ENCODE measurements around the gene TBX18.

Gene TBX18

DNA sequence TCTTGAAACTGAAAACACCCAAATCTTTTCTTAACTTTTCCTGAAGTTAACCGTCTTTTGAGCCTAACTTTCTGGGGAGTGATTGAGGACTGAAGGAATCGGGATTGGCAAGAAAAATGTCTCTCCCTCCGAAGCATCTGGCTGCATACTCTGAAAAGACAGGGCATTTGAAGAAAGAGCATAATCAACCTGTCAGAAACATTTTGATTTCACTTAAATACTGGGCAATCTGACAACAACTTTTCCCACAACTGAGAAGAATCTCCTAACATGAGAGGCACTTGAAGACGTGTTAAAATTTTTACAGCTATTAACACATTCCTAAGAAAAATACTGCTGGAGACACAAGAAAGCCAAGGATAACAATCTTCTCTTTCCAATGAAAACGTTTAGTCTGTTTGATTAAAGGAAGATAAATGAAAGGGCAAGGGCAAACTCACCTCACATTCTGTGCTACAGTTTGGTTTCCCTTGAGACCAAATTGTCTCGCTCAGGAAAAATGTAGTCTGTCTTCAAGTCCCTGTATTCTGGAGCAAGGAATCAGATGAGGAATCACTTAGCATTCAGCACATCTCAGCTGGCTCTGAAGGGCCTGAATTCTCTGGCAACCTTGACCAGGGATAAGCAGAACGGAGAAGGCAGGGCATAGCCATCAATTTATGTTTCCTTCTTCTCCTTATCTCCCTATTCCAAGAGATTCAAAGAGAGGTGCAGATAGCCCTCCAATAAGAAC lies 76.1 kb downstream of the TBX18 start:
- no peak for FAIRE-seq
- DNase-seq (ENCODE audit: insufficient read length), result no peak
- TF ChIP-seq POLR2AphosphoS5 (IDR thresholded peaks at IDR 0.05; ENCODE audit: low read depth, low read length) (no peak), POLR2A (IDR thresholded peaks at IDR 0.05; ENCODE audit: low read depth, low read length) (no peak), TAF1 (IDR thresholded peaks at IDR 0.05; ENCODE audit: borderline replicate concordance, low read depth, low read length) (no peak)

DNA sequence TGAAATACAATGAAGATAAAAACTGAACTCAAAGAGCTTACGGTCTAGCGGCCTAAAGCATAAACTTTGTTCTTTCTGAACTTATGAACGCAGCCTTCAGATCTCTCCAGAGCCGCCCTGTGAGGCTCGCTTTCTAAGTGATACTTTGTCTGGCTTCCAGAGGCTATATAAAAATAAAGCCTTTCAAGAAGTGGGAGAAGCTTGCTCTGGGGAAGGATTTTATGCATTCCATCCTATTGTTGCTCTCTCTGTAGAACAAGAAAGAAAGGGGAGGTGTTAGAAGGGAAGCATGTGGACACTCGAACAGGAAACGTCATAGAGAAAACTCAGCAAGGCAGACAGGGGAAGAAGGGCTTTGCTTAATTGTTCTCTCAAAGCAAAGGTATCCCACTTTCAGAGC lies 77.0 kb downstream of the TBX18 start:
- FAIRE-seq, result no peak
- TF ChIP-seq POLR2AphosphoS5 (IDR thresholded peaks at IDR 0.05; ENCODE audit: low read depth, low read length) (no peak), POLR2A (IDR thresholded peaks at IDR 0.05; ENCODE audit: low read depth, low read length) (no peak), TAF1 (IDR thresholded peaks at IDR 0.05; ENCODE audit: borderline replicate concordance, low read depth, low read length) (no peak)
- no peak for DNase-seq (ENCODE audit: insufficient read length)

- TF ChIP-seq POLR2A (IDR thresholded peaks at IDR 0.05; ENCODE audit: low read depth, low read length) (no peak), POLR2AphosphoS5 (IDR thresholded peaks at IDR 0.05; ENCODE audit: low read depth, low read length) (no peak), TAF1 (IDR thresholded peaks at IDR 0.05; ENCODE audit: borderline replicate concordance, low read depth, low read length) (no peak)
- no peak for DNase-seq (ENCODE audit: insufficient read length)
- no peak for FAIRE-seq
These were observed 78.3 kb downstream of the TBX18 start for GRCh38 chr6:84685983-84686584.

GRCh38 chr6:84681693-84682326 lies 82.6 kb downstream of the TBX18 start:
- TF ChIP-seq POLR2A (IDR thresholded peaks at IDR 0.05; ENCODE audit: low read depth, low read length) (no peak), TAF1 (IDR thresholded peaks at IDR 0.05; ENCODE audit: borderline replicate concordance, low read depth, low read length) (no peak), POLR2AphosphoS5 (IDR thresholded peaks at IDR 0.05; ENCODE audit: low read depth, low read length) (no peak)

GRCh38 chr6:84675651-84676050 lies 88.7 kb downstream of the TBX18 start:
- TF ChIP-seq TAF1 (IDR thresholded peaks at IDR 0.05; ENCODE audit: borderline replicate concordance, low read depth, low read length), result no peak
- no peak for TF ChIP-seq POLR2A (IDR thresholded peaks at IDR 0.05; ENCODE audit: low read depth, low read length)
- no peak for TF ChIP-seq POLR2AphosphoS5 (IDR thresholded peaks at IDR 0.05; ENCODE audit: low read depth, low read length)
- no peak for DNase-seq (ENCODE audit: insufficient read length)
- FAIRE-seq, result no peak

More at GRCh38 chr6:84681693-84682326, 82.6 kb downstream of the TBX18 start:
- DNase-seq (ENCODE audit: insufficient read length), result no peak
- FAIRE-seq, result no peak

GRCh38 chr6:84674395-84674794 lies 90.0 kb downstream of the TBX18 start:
- TF ChIP-seq TAF1 (IDR thresholded peaks at IDR 0.05; ENCODE audit: borderline replicate concordance, low read depth, low read length) (no peak), POLR2AphosphoS5 (IDR thresholded peaks at IDR 0.05; ENCODE audit: low read depth, low read length) (no peak), POLR2A (IDR thresholded peaks at IDR 0.05; ENCODE audit: low read depth, low read length) (no peak)
- no peak for FAIRE-seq
- DNase-seq (ENCODE audit: insufficient read length), result no peak

GRCh38 chr6:84671183-84671582 lies 93.2 kb downstream of the TBX18 start:
- FAIRE-seq (no peak), DNase-seq (ENCODE audit: insufficient read length) (no peak)
- TF ChIP-seq POLR2A (IDR thresholded peaks at IDR 0.05; ENCODE audit: low read depth, low read length) (no peak), POLR2AphosphoS5 (IDR thresholded peaks at IDR 0.05; ENCODE audit: low read depth, low read length) (no peak), TAF1 (IDR thresholded peaks at IDR 0.05; ENCODE audit: borderline replicate concordance, low read depth, low read length) (no peak)

DNA sequence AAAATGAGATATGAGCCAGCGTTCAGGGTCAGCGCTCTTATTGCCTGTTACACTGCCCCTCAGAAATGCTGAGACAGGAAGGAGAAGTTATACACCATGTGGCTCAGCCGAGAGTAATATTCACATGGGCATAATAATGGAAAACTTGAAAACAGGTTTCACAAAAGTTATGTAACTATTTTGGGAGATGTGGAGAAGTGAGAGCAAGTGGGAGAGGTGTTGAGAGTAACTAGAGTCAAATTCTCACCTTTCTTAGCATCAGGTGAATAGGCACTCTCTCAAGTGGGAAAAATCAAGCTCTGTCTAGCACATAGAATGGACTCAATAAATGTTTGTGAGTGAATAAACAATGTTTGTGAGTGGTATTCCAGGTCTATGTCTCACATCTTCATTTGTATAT lies 94.5 kb downstream of the TBX18 start:
- DNase-seq (ENCODE audit: insufficient read length) (no peak), FAIRE-seq (no peak)
- no peak for TF ChIP-seq POLR2A (IDR thresholded peaks at IDR 0.05; ENCODE audit: low read depth, low read length)
- no peak for TF ChIP-seq POLR2AphosphoS5 (IDR thresholded peaks at IDR 0.05; ENCODE audit: low read depth, low read length)
- TF ChIP-seq TAF1 (IDR thresholded peaks at IDR 0.05; ENCODE audit: borderline replicate concordance, low read depth, low read length), result no peak

DNA sequence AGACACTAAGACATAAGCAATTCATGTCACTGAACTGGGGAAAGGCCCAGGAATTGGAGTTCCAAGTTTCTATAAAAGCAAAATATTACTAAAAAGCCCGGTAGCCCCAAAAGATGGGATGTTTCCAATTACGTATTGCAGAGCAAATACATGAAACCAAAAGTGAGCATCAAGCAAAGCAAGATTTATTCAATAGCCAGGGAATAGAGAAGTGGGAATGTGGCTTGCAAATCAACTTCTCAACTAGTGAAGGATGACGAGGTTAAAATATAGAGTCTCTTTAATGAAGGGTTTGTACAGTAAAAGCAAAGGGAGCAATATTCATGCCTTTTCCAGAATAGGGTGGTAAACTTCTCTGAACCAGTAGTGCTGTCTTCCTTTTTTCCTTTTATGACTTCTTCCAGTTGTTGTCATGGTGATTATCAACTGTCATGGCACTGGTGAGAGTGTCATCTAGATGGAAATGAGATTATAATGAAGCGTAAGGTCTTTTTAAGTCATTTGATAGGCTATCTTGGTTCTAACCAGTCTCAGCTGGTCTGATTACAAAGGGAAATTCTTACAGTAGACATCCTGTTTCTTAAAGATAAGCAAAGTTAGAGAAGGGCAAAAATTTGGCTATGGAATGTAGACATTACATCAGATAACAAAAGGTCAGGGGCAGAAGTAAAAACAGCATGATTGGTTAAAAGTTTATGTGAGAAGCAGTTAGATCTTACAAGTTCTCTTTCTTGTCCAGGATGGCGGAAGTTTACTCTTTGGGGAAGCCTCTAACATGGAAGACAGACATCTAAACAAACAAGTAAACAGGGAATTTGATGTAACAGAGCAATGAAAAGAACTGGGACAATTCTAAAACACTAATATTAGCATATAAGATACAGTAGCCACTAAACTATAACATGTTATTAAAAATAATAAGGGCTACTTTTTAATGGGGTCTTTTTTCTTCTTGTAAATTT lies 96.9 kb downstream of the TBX18 start:
- FAIRE-seq (no peak), DNase-seq (ENCODE audit: insufficient read length) (no peak)
- TF ChIP-seq TAF1 (IDR thresholded peaks at IDR 0.05; ENCODE audit: borderline replicate concordance, low read depth, low read length) (no peak), POLR2AphosphoS5 (IDR thresholded peaks at IDR 0.05; ENCODE audit: low read depth, low read length) (no peak), POLR2A (IDR thresholded peaks at IDR 0.05; ENCODE audit: low read depth, low read length) (no peak)

DNA sequence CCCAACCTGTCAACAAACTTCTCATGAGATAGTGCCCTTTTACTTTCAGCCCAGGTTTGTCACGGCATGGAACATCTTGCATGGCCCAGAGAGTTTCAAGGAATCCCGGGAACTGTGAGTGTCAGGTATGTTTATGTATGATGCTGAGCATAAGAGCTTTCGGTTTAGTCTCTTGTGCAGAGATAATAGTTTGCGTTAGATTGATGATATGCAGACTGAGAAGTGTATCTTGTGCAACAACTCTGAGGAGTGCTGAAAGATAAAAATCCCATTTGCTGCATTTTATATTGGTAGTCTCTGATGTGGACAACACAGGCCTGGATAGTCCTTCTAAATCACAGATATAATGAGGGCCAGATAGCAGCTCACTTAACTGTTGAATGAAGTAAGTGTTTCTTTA lies 99.0 kb downstream of the TBX18 start:
- DNase-seq (ENCODE audit: insufficient read length), result no peak
- TF ChIP-seq TAF1 (IDR thresholded peaks at IDR 0.05; ENCODE audit: borderline replicate concordance, low read depth, low read length) (no peak), POLR2AphosphoS5 (IDR thresholded peaks at IDR 0.05; ENCODE audit: low read depth, low read length) (no peak), POLR2A (IDR thresholded peaks at IDR 0.05; ENCODE audit: low read depth, low read length) (no peak)
- no peak for FAIRE-seq

DNA sequence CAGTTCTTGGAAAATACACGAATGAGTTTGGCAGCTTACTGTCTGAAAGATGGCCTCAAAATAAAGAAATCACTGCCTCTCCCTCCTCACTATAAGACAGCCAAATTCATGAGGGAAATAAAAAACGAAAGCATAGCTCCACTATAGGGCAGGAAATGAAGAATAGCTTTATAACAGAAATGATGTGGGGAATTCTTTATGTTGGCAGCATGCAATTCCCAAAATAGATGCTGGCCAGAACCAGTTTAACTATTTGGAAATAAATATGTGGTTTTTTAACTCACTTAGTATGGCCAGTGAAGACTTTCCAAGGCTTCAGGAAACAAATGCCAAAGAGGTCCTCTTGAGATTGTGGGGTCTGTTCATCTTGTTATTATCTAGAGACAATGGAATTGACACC lies 100.5 kb downstream of the TBX18 start:
- DNase-seq (ENCODE audit: insufficient read length) (no peak), FAIRE-seq (no peak)
- TF ChIP-seq TAF1 (IDR thresholded peaks at IDR 0.05; ENCODE audit: borderline replicate concordance, low read depth, low read length) (no peak), POLR2AphosphoS5 (IDR thresholded peaks at IDR 0.05; ENCODE audit: low read depth, low read length) (no peak), POLR2A (IDR thresholded peaks at IDR 0.05; ENCODE audit: low read depth, low read length) (no peak)
